PFSK-1 (cell line): Measurements from ENCODE around the gene L3MBTL2.

Source experiments
- FOXP2 ChIP-seq: optimal IDR thresholded peaks from 2 replicates; pipeline ENCODE3; 2011; ENCODE audit warnings: borderline replicate concordance, control low read depth, inconsistent platforms; ENCODE audit not compliant: insufficient read depth; ENCODE audit errors: extremely low read length, extremely low read depth
- POLR2AphosphoS5 ChIP-seq: IDR thresholded peaks from 2 replicates; pipeline ENCODE4 v1.6.1; 2012; ENCODE audit warnings: low read depth, mild to moderate bottlenecking, control low read depth, low read length, moderate library complexity
- REST ChIP-seq, 2 experiments: IDR thresholded peaks; 2 replicates each; pipeline versions ENCODE4 v1.6.1 to v1.8.0; 2011 to 2012; ENCODE audit warnings: low read depth in 2 of 2, low read length in 2 of 2, control low read depth in 1 of 2, inconsistent platforms in 1 of 2, mild to moderate bottlenecking in 1 of 2, moderate library complexity in 1 of 2; ENCODE audit not compliant: insufficient read depth in 1 of 2
- SIN3A ChIP-seq: IDR thresholded peaks from 2 replicates; pipeline ENCODE4 v1.6.1; 2012; ENCODE audit warnings: mild to moderate bottlenecking, low read length, moderate library complexity, borderline replicate concordance; ENCODE audit not compliant: insufficient read depth
- TAF1 ChIP-seq: IDR thresholded peaks from 2 replicates; pipeline ENCODE4 v1.6.1; 2012; ENCODE audit warnings: low read length, control low read depth, borderline replicate concordance; ENCODE audit not compliant: insufficient read depth

L3MBTL2 gene

GRCh38 chr22:41222846-41223507, 17.9 kb downstream of the L3MBTL2 start:
- no peak for TF ChIP-seq FOXP2
- no peak for TF ChIP-seq SIN3A
- no peak for TF ChIP-seq TAF1
- no peak for TF ChIP-seq POLR2AphosphoS5
- TF ChIP-seq REST (IDR thresholded peaks at IDR 0.05; ENCODE audit: insufficient read depth in 1 of 2, low read depth in 2 of 2, low read length in 2 of 2): no peak

DNA sequence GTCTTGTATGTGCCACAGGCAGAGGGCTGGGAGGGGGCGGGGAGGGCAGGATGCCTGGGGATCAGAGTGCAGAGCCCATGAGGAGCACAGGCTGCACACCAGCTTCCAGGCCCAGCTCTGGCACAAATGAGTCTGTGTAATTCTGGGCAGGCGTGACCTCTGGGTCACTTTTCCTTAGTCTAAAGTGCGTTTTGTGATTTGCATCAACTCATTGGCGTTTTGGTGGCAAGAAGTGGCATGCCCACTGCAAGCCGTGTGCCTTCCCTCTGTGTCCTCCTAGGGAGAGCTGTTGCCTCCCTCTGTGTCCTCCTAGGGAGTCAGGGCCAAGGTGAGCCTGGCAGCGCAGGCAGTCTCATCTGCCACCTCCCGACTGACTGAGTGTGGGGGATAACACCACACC, 18.4 kb downstream of the L3MBTL2 start:
- TF ChIP-seq SIN3A (no peak), REST (IDR thresholded peaks at IDR 0.05; ENCODE audit: insufficient read depth in 1 of 2, low read depth in 2 of 2, low read length in 2 of 2) (no peak), FOXP2 (no peak), POLR2AphosphoS5 (no peak), TAF1 (no peak)

DNA sequence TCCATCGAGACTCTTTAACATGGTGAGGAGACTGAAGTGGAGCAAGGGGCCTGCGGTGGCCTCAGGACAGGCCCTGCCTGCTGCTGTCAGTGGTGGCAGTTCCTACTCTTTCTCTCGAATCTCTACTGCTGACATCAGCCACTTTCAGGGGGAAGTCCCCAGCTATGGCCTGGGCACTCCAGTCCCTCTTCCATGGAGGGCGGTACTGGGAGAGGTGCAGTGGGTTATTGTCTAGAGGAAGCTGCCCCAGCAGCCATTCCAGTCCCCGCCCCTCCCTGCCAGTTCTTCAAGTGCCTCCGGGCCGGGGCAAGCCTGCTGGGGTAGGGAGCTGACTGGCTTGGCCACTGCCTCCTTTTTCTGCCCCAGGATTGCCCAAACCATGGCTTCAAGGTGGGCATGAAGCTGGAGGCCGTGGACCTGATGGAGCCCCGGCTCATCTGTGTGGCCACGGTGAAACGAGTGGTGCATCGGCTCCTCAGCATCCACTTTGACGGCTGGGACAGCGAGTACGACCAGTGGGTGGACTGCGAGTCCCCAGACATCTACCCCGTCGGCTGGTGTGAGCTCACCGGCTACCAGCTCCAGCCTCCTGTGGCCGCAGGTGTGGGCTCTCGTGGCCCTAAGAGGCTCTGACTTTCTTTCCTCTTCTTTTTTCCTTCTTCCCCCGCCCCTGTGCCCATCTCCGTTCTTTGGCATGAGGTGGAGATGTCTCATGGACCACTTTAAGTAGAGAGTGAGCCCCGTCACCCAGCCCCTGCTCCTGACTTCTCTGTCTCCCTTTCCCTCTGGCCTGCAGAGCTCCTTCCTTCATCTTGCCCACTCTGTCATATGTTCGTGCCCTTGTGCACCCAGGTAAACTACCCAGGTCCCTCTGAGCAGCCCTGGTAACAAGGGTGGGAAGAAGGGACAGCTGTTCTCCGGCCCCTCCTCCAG, 21.9 kb downstream of the L3MBTL2 start:
- TF ChIP-seq TAF1 (no peak), REST (IDR thresholded peaks at IDR 0.05; ENCODE audit: insufficient read depth in 1 of 2, low read depth in 2 of 2, low read length in 2 of 2) (no peak), POLR2AphosphoS5 (no peak), FOXP2 (no peak), SIN3A (no peak)

- TF ChIP-seq TAF1 (no peak), REST (IDR thresholded peaks at IDR 0.05; ENCODE audit: insufficient read depth in 1 of 2, low read depth in 2 of 2, low read length in 2 of 2) (no peak), POLR2AphosphoS5 (no peak), FOXP2 (no peak), SIN3A (no peak)
Observed at GRCh38 chr22:41229215-41229614, 24.1 kb downstream of the L3MBTL2 start.
